ENCODE data around the gene COL6A5.

- TF ChIP-seq POLR2AphosphoS5 (IDR thresholded peaks at IDR 0.05; ENCODE audit: low read depth) (no peak), CTCF (IDR thresholded peaks at IDR 0.05; ENCODE audit: insufficient read depth, low read length) (no peak), SPI1 (IDR thresholded peaks at IDR 0.05; ENCODE audit: borderline replicate concordance, low read depth) (no peak), REST (IDR thresholded peaks at IDR 0.05; ENCODE audit: insufficient replicate concordance, low read depth) (no peak)
These were observed 22.0 kb upstream of the COL6A5 start for GRCh38 chr3:130323503-130323902.
